ENCODE measurements around the gene LMOD3. TPM values are rescaled to one million over a fixed set of nuclear protein-coding genes. Genes with fewer than 3 reads are reported as not detected.
A peak's percentile ranks its signal among the peaks of the same experiment; 100 is the strongest.

Gene LMOD3
- total and polyA plus RNA-seq, 2 donors (not counting 3 experiments of a cell fraction or from before 2014, with no cell fraction given) = not detected

DNA sequence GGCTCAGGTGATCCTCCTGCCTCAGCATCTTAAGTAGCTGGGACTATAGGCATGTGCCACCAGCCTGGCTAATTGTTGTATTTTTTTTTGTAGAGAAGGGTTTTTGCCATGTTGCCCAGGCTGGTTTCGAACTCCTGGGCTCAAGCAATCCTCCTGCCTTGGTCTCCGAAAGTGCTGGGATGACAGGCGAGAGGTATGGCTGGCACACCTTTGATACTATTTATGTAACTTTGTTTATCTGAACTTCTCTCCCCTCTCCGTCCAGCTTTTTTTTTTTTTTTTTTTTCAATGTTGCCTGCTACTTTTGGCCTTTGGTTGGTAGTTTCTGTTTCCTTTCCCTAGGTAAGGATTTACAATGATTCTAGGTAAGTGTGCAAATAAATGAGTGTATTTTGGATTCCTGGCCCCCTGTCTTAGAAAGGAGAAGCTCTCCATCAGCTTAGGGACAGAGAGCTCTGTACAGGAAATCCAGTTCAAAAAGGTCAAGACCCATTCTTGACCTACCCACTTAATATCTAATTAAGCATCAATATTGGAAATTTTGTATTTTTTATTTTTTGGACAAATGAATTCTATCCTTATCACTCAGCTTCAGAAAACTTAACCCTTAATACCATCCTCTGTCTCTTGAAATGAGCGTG lies 30.9 kb downstream of the LMOD3 start:
- FAIRE-seq (no peak), DNase-seq (ENCODE audit: low read depth, low spot score) (no peak)
- Histone ChIP-seq H3K4me1 (ENCODE audit: control insufficient read depth, extremely low read depth, insufficient read depth, low read length) (peaks cover 70% of the 10 kb centered on the region), H3K9me1 (replicated peaks; ENCODE audit: control insufficient read depth, extremely low read depth, insufficient read depth, low read length) (no peaks in the 10 kb centered on the region), H3K9me3 (replicated peaks; ENCODE audit: control insufficient read depth, insufficient read depth, low read length) (no peaks in the 10 kb centered on the region), H3K27me3 (ENCODE audit: control insufficient read depth in 2 of 2, insufficient read depth in 2 of 2, low read length in 2 of 2) (no peaks in the 10 kb centered on the region), H3K4me2 (ENCODE audit: insufficient read depth, low read length) (peak overlapping the region; percentile 51), H4K20me1 (replicated peaks; ENCODE audit: control insufficient read depth, extremely low read depth, insufficient read depth, low read length) (no peaks in the 10 kb centered on the region), H3K4me3 (replicated peaks in 1 of 3; ENCODE audit: insufficient read depth in 1 of 3, low read depth in 1 of 3, low read length in 3 of 3) (no peak overlapping the region), H3K79me2 (ENCODE audit: control insufficient read depth, insufficient read depth, low read length) (peaks cover 89% of the 10 kb centered on the region), H3K36me3 (ENCODE audit: control insufficient read depth in 2 of 2, extremely low read depth in 1 of 2, insufficient read depth in 2 of 2, low read length in 2 of 2) (peaks cover 0 to 3% of the 10 kb centered on the region in 2 experiments), H3K27ac (ENCODE audit: insufficient read depth, low read depth, low read length) (no peak overlapping the region), H2AFZ (ENCODE audit: low read depth, low read length) (no peak overlapping the region), H3K9ac (replicated peaks; ENCODE audit: extremely low read depth, insufficient read depth, low read length) (no peak overlapping the region)
- dilution Hi-C loops (cut with MboI; ENCODE audit: extremely low pct_ligation_motif_present, low sequenced_read_pairs) (no loop called here), intact Hi-C loops (cut with micrococcal nuclease) (loop anchor here (2.0 kb wide), 1 partner anchor 15 kb away; no protein-coding TSS in a partner anchor)
- TF ChIP-seq POLR2AphosphoS5 (IDR thresholded peaks at IDR 0.05; ENCODE audit: insufficient read depth, low read depth, low read length) (no peak), EZH2 (IDR thresholded peaks at IDR 0.05; ENCODE audit: borderline replicate concordance, low read depth, low read length, severe bottlenecking) (no peak), JUN (IDR thresholded peaks at IDR 0.05; ENCODE audit: borderline replicate concordance, insufficient read depth, insufficient read length, low read depth) (no peak), FOS (IDR thresholded peaks at IDR 0.05; ENCODE audit: borderline replicate concordance, insufficient read depth, low read length) (no peak), GATA2 (IDR thresholded peaks at IDR 0.05; ENCODE audit: insufficient read depth, insufficient read length, low read depth, low read length) (no peak), MYC (IDR thresholded peaks at IDR 0.05; ENCODE audit: low read depth, low read length) (no peak), POLR2A (IDR thresholded peaks at IDR 0.05; ENCODE audit: low read depth, low read length) (no peak)
- TF ChIP-seq, protein P1, sequence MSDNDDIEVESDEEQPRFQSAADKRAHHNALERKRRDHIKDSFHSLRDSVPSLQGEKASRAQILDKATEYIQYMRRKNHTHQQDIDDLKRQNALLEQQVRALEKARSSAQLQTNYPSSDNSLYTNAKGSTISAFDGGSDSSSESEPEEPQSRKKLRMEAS (IDR thresholded peaks at IDR 0.05; ENCODE audit: insufficient read depth, insufficient read length) = no peak
- TF ChIP-seq, protein P2, sequence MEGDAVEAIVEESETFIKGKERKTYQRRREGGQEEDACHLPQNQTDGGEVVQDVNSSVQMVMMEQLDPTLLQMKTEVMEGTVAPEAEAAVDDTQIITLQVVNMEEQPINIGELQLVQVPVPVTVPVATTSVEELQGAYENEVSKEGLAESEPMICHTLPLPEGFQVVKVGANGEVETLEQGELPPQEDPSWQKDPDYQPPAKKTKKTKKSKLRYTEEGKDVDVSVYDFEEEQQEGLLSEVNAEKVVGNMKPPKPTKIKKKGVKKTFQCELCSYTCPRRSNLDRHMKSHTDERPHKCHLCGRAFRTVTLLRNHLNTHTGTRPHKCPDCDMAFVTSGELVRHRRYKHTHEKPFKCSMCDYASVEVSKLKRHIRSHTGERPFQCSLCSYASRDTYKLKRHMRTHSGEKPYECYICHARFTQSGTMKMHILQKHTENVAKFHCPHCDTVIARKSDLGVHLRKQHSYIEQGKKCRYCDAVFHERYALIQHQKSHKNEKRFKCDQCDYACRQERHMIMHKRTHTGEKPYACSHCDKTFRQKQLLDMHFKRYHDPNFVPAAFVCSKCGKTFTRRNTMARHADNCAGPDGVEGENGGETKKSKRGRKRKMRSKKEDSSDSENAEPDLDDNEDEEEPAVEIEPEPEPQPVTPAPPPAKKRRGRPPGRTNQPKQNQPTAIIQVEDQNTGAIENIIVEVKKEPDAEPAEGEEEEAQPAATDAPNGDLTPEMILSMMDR (IDR thresholded peaks at IDR 0.05; ENCODE audit: extremely low read depth in 1 of 2, insufficient read depth in 1 of 2, low read depth in 1 of 2, low read length in 2 of 2) = no peak
- ChIA-PET POLR2A (interaction anchor here (0.6 kb wide), 1 partner anchor 236 kb away, joined by 5 read pairs; no protein-coding TSS in a partner anchor), CTCF (interaction anchor here (0.6 to 1.4 kb wide), 5 partner anchors 9 to 123 kb away, joined by 3 to 6 read pairs (median 3); partner anchors contain the start of gene UBA3)
- no TSS peak for BruUV-seq (replicated peaks)

Measured in endothelial cell of umbilical vein (primary cell).